ENCODE measurements around the gene REST.
A peak's percentile ranks its signal among the peaks of the same experiment; 100 is the strongest.
"Not testable (repeated sequence)": the region's sequence is repeated elsewhere in the genome, so short reads cannot be mapped to it uniquely, and the experiment has no call there.

The REST gene

GRCh38 chr4:56930638-56931037 lies 22.9 kb downstream of the REST start:
- Histone ChIP-seq H3K27ac (ENCODE audit: poor library complexity, severe bottlenecking) (no peak overlapping the region), H3K36me3 (ENCODE audit: low read depth) (peaks cover 59% of the 10 kb centered on the region), H3K4me1 (ENCODE audit: insufficient read depth, poor library complexity, severe bottlenecking) (peaks cover 7% of the 10 kb centered on the region)

GRCh38 chr4:56931924-56932323 lies 24.2 kb downstream of the REST start:
- no peaks in the 10 kb centered on the region for H3K9me3 ChIP-seq (ENCODE audit: severe bottlenecking)
- DNase-seq (ENCODE audit: low spot score) = no peak
- peaks cover 50% of the 10 kb centered on the region for H3K36me3 ChIP-seq (ENCODE audit: low read depth)
- no peak for ATAC-seq (ENCODE audit: low read depth)
- no peak overlapping the region for H3K4me3 ChIP-seq (ENCODE audit: severe bottlenecking)
- TF ChIP-seq CTCF (IDR thresholded peaks at IDR 0.05; ENCODE audit: poor library complexity, severe bottlenecking) = no peak
- no peaks in the 10 kb centered on the region for H3K27me3 ChIP-seq (ENCODE audit: insufficient read depth, poor library complexity, severe bottlenecking)
- H3K27ac ChIP-seq (ENCODE audit: poor library complexity, severe bottlenecking) = no peak overlapping the region
- peaks cover 8% of the 10 kb centered on the region for H3K4me1 ChIP-seq (ENCODE audit: insufficient read depth, poor library complexity, severe bottlenecking)

More at GRCh38 chr4:56930638-56931037, 22.9 kb downstream of the REST start:
- ATAC-seq (ENCODE audit: low read depth) (no peak), DNase-seq (ENCODE audit: low spot score) (no peak)
- Histone ChIP-seq H3K4me3 (ENCODE audit: severe bottlenecking) (no peak overlapping the region), H3K27me3 (ENCODE audit: insufficient read depth, poor library complexity, severe bottlenecking) (no peaks in the 10 kb centered on the region), H3K9me3 (ENCODE audit: severe bottlenecking) (no peaks in the 10 kb centered on the region)
- TF ChIP-seq CTCF (IDR thresholded peaks at IDR 0.05; ENCODE audit: poor library complexity, severe bottlenecking) = no peak

GRCh38 chr4:56937262-56937661 lies 29.6 kb downstream of the REST start:
- no peak for TF ChIP-seq CTCF (IDR thresholded peaks at IDR 0.05; ENCODE audit: poor library complexity, severe bottlenecking)
- H3K27ac ChIP-seq (ENCODE audit: poor library complexity, severe bottlenecking) = peak overlapping the region; percentile 64
- peaks cover 15% of the 10 kb centered on the region for H3K4me1 ChIP-seq (ENCODE audit: insufficient read depth, poor library complexity, severe bottlenecking)
- H3K36me3 ChIP-seq (ENCODE audit: low read depth) = peaks cover 32% of the 10 kb centered on the region
- DNase-seq (ENCODE audit: low spot score) = peak; percentile 77
- H3K4me3 ChIP-seq (ENCODE audit: severe bottlenecking) = no peak overlapping the region
- no peaks in the 10 kb centered on the region for H3K27me3 ChIP-seq (ENCODE audit: insufficient read depth, poor library complexity, severe bottlenecking)
- peak; percentile 99 for ATAC-seq (ENCODE audit: low read depth)
- H3K9me3 ChIP-seq (ENCODE audit: severe bottlenecking) = no peaks in the 10 kb centered on the region

GRCh38 chr4:56939826-56940225 lies 32.1 kb downstream of the REST start:
- not testable (repeated sequence) for H3K27ac ChIP-seq (ENCODE audit: poor library complexity, severe bottlenecking); H3K4me3 ChIP-seq (ENCODE audit: severe bottlenecking); ATAC-seq (ENCODE audit: low read depth); H3K27me3 ChIP-seq (ENCODE audit: insufficient read depth, poor library complexity, severe bottlenecking); DNase-seq (ENCODE audit: low spot score); H3K9me3 ChIP-seq (ENCODE audit: severe bottlenecking); H3K4me1 ChIP-seq (ENCODE audit: insufficient read depth, poor library complexity, severe bottlenecking)
- peaks cover 13% of the 10 kb centered on the region; the same call in 1 of the 2 replicates for H3K36me3 ChIP-seq (ENCODE audit: low read depth)

- no peak for TF ChIP-seq CTCF (IDR thresholded peaks at IDR 0.05; ENCODE audit: poor library complexity, severe bottlenecking)
- peaks cover 13% of the 10 kb centered on the region; the same call in 1 of the 2 replicates for H3K36me3 ChIP-seq (ENCODE audit: low read depth)
- ATAC-seq (ENCODE audit: low read depth) = no peak
These were observed 32.7 kb downstream of the REST start for GRCh38 chr4:56940403-56940802.

More at GRCh38 chr4:56940403-56940802, 32.7 kb downstream of the REST start:
- Histone ChIP-seq H3K27me3 (ENCODE audit: insufficient read depth, poor library complexity, severe bottlenecking) (no peaks in the 10 kb centered on the region), H3K9me3 (ENCODE audit: severe bottlenecking) (no peaks in the 10 kb centered on the region), H3K4me1 (ENCODE audit: insufficient read depth, poor library complexity, severe bottlenecking) (peaks cover 9% of the 10 kb centered on the region), H3K4me3 (ENCODE audit: severe bottlenecking) (no peak overlapping the region), H3K27ac (ENCODE audit: poor library complexity, severe bottlenecking) (no peak overlapping the region)
- no peak for DNase-seq (ENCODE audit: low spot score)
